Thyroid gland (tissue), 4 donors: Measurements from ENCODE around the gene PRCP.
A peak's percentile ranks its signal among the peaks of the same experiment; 100 is the strongest.

ENCODE experiments used
- CTCF ChIP-seq, 6 experiments: fragments of 200-600 bp in 3 of 6; fragments of 450-650 bp in 3 of 6; sonication (generic) in 3 of 6; IDR thresholded peaks; one replicate each; pipeline ENCODE4 v1.5.1; 2016 to 2019; ENCODE audit warnings: antibody characterized with exemption in 6 of 6, mild to moderate bottlenecking in 2 of 6, inconsistent platforms in 1 of 6, moderate library complexity in 1 of 6
- POLR2A ChIP-seq, 2 donors: fragments of 450-650 bp; IDR thresholded peaks; one replicate each; pipeline ENCODE4 v1.6.1; 2017; ENCODE audit warnings: antibody characterized with exemption in 2 of 2, mild to moderate bottlenecking in 2 of 2, moderate library complexity in 1 of 2

GRCh38 chr11:82864268-82864667, 36.0 kb downstream of the PRCP start:
- TF ChIP-seq POLR2A (IDR thresholded peaks at IDR 0.05) (no peak), CTCF (IDR thresholded peaks at IDR 0.05) (peak in 4 of 6 experiments; percentile 36 to 62 (median 61))
